Esophagus squamous epithelium (tissue), 4 donors: Measurements from ENCODE around the gene LYRM2.
"Not testable (repeated sequence)": the region's sequence is repeated elsewhere in the genome, so short reads cannot be mapped to it uniquely, and the experiment has no call there.

Experiments
- CTCF ChIP-seq, 6 experiments: fragments of 450-650 bp in 4 of 6; fragments of 200-600 bp in 2 of 6; sonication (generic) in 2 of 6; IDR thresholded peaks; one replicate each; pipeline ENCODE4 v1.5.1; 2016 to 2019; ENCODE audit warnings: antibody characterized with exemption in 6 of 6, mild to moderate bottlenecking in 4 of 6, moderate library complexity in 4 of 6
- POLR2A ChIP-seq, 4 donors: fragments of 450-650 bp; IDR thresholded peaks; one replicate each; pipeline ENCODE4 v1.6.1; 2017; ENCODE audit warnings: antibody characterized with exemption in 4 of 4, mild to moderate bottlenecking in 4 of 4, moderate library complexity in 3 of 4

- TF ChIP-seq CTCF, POLR2A (IDR thresholded peaks at IDR 0.05): not testable (repeated sequence)
Observed at GRCh38 chr6:89636412-89636811, 2.1 kb downstream of the LYRM2 start.
